HUES6 (cell line): Measurements from ENCODE around the gene NUP42.

Source experiments
- H3K27ac ChIP-seq: 2 replicates; pipeline ENCODE4 v1.7.0; 2013; ENCODE audit warnings: low read depth, mild to moderate bottlenecking, low read length, inconsistent platforms
- H3K27me3 ChIP-seq: 2 replicates; pipeline ENCODE4 v1.6.1; 2013; ENCODE audit warnings: low read length; ENCODE audit not compliant: control insufficient read depth, insufficient read depth
- H3K36me3 ChIP-seq: 2 replicates; pipeline ENCODE4 v1.6.1; 2013; ENCODE audit warnings: low read length; ENCODE audit not compliant: control insufficient read depth, insufficient read depth
- H3K4me1 ChIP-seq: 2 replicates; pipeline ENCODE4 v1.6.1; 2013; ENCODE audit warnings: low read length; ENCODE audit not compliant: control insufficient read depth, insufficient read depth
- H3K4me3 ChIP-seq: 2 replicates; pipeline ENCODE4 v1.5.1; 2013; ENCODE audit warnings: low read depth, low read length
- H3K9ac ChIP-seq: one replicate; pipeline ENCODE4 v1.6.1; 2013; ENCODE audit warnings: mild to moderate bottlenecking, low read length
- H3K9me3 ChIP-seq: 2 replicates; pipeline ENCODE4 v1.6.1; 2013; ENCODE audit warnings: low read depth, low read length; ENCODE audit not compliant: control insufficient read depth, insufficient read depth

Gene NUP42

DNA sequence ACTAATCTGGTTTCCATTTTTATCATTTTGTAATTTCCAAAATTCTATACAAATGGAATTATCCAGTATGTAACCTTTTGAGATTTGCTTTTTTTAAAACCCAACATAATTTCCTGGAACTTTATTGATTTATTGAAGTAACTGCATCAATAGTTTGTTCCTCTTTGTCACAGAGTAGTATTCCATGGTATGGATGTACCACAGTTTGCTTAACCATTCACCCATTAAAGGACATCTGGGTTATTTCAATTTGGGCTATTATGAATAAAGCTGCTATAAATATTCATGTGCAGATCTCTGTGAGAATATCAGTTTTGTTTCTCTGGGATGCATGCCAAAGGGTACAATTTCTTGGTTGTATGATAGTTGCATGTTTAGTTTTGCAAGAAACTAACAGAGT lies 67.6 kb downstream of the NUP42 start:
- no peaks in the 10 kb centered on the region for H3K36me3 ChIP-seq
- H3K4me3 ChIP-seq = no peak overlapping the region
- no peak overlapping the region for H3K9ac ChIP-seq
- H3K27me3 ChIP-seq = peaks cover 16% of the 10 kb centered on the region; the same call in 1 of the 2 replicates
- peaks cover 15% of the 10 kb centered on the region for H3K4me1 ChIP-seq
- H3K27ac ChIP-seq = no peak overlapping the region
- peaks cover 2% of the 10 kb centered on the region; the same call in 1 of the 2 replicates for H3K9me3 ChIP-seq
